SJSA1 (cell line): Measurements from ENCODE around the gene TEX54. TPM values are rescaled to one million over a fixed set of nuclear protein-coding genes. Genes with fewer than 3 reads are reported as not detected.
"Not testable (repeated sequence)": the region's sequence is repeated elsewhere in the genome, so short reads cannot be mapped to it uniquely, and the experiment has no call there.

Experiments
- DNase-seq, 2 experiments: peaks; one replicate each; pipeline ENCODE4 v3.0.0-alpha.2; 2015 to 2020; ENCODE audit warnings: low spot score in 2 of 2, low read depth in 1 of 2
- H3K27ac ChIP-seq: fragments of 250-450 bp; sonication (Bioruptor Pico); 2 replicates; pipeline ENCODE4 v1.5.1; 2020; ENCODE audit warnings: mild to moderate bottlenecking, moderate library complexity
- H3K27me3 ChIP-seq: fragments of 250-450 bp; sonication (Bioruptor Pico); replicated peaks from 2 replicates; pipeline ENCODE4 v1.5.1; 2020; ENCODE audit warnings: mild to moderate bottlenecking, moderate library complexity
- H3K36me3 ChIP-seq: fragments of 250-450 bp; sonication (Bioruptor Pico); 2 replicates; pipeline ENCODE4 v1.5.1; 2020; ENCODE audit warnings: mild to moderate bottlenecking
- H3K4me1 ChIP-seq: fragments of 250-450 bp; sonication (Bioruptor Pico); replicated peaks from 2 replicates; pipeline ENCODE4 v1.6.1; 2021; ENCODE audit warnings: mild to moderate bottlenecking
- H3K4me3 ChIP-seq: fragments of 250-450 bp; sonication (Bioruptor Pico); 2 replicates; pipeline ENCODE4 v1.5.1; 2020; ENCODE audit warnings: mild to moderate bottlenecking
- H3K9me3 ChIP-seq: fragments of 250-450 bp; sonication (Bioruptor Pico); replicated peaks from 2 replicates; pipeline ENCODE4 v1.5.1; 2020; ENCODE audit warnings: mild to moderate bottlenecking
- total RNA-seq: library from RNA; depleted of rRNA; stranded (reverse); fragments of >200 nt; shearing (Covaris generic); gene quantifications from 2 replicates; pipeline ENCODE4 v1.2.3, GENCODE V29; 2014

TEX54 gene
- total RNA-seq, 1 experiment from 2014 or later: not detected

- not testable (repeated sequence) for H3K27me3 ChIP-seq, DNase-seq, H3K27ac ChIP-seq, H3K4me3 ChIP-seq, H3K9me3 ChIP-seq, H3K36me3 ChIP-seq, H3K4me1 ChIP-seq
These were observed 29.0 kb upstream of the TEX54 start for GRCh38 chr11:62861564-62862192.

GRCh38 chr11:62860835-62861563, 28.4 kb upstream of the TEX54 start:
- no peak for DNase-seq
- Histone ChIP-seq H3K36me3 (no peaks in the 10 kb centered on the region), H3K4me1 (peaks cover 6% of the 10 kb centered on the region), H3K27ac (no peak overlapping the region), H3K27me3 (no peaks in the 10 kb centered on the region), H3K9me3 (no peaks in the 10 kb centered on the region), H3K4me3 (no peak overlapping the region)

- not testable (repeated sequence) for H3K27me3 ChIP-seq, DNase-seq, H3K4me1 ChIP-seq, H3K9me3 ChIP-seq, H3K27ac ChIP-seq, H3K4me3 ChIP-seq
- peaks cover 13% of the 10 kb centered on the region for H3K36me3 ChIP-seq
These were observed 26.7 kb upstream of the TEX54 start for GRCh38 chr11:62859281-62859703.

- H3K27ac ChIP-seq: no peak overlapping the region
- no peak for DNase-seq
- H3K4me1 ChIP-seq: peaks cover 19% of the 10 kb centered on the region
- peaks cover 24% of the 10 kb centered on the region for H3K36me3 ChIP-seq
- H3K4me3 ChIP-seq: no peak overlapping the region
- no peaks in the 10 kb centered on the region for H3K9me3 ChIP-seq
- no peaks in the 10 kb centered on the region for H3K27me3 ChIP-seq
These were observed 25.6 kb upstream of the TEX54 start for GRCh38 chr11:62858201-62858600.

- no peak overlapping the region for H3K4me3 ChIP-seq
These were observed 24.9 kb upstream of the TEX54 start for GRCh38 chr11:62857541-62857982.

GRCh38 chr11:62856333-62856895, 23.8 kb upstream of the TEX54 start:
- DNase-seq: no peak
- Histone ChIP-seq H3K36me3 (peaks cover 42% of the 10 kb centered on the region), H3K27ac (peak overlapping the region; percentile 64), H3K27me3 (no peaks in the 10 kb centered on the region), H3K4me1 (peaks cover 26% of the 10 kb centered on the region), H3K4me3 (peak overlapping the region; percentile 54), H3K9me3 (no peaks in the 10 kb centered on the region)

More at GRCh38 chr11:62857541-62857982, 24.9 kb upstream of the TEX54 start:
- Histone ChIP-seq H3K36me3 (peaks cover 30% of the 10 kb centered on the region), H3K27me3 (no peaks in the 10 kb centered on the region), H3K9me3 (no peaks in the 10 kb centered on the region), H3K27ac (no peak overlapping the region), H3K4me1 (peaks cover 23% of the 10 kb centered on the region)
- DNase-seq: no peak

- Histone ChIP-seq H3K9me3 (no peaks in the 10 kb centered on the region), H3K27me3 (no peaks in the 10 kb centered on the region), H3K4me1 (peaks cover 26% of the 10 kb centered on the region), H3K4me3 (peak overlapping the region; percentile 54), H3K36me3 (peaks cover 46% of the 10 kb centered on the region), H3K27ac (peak overlapping the region; percentile 64)
- peak; percentile 99 for DNase-seq
These were observed 23.1 kb upstream of the TEX54 start for GRCh38 chr11:62855571-62856332.

- peak overlapping the region; percentile 49 for H3K27ac ChIP-seq
- peaks cover 26% of the 10 kb centered on the region for H3K4me1 ChIP-seq
- DNase-seq: peak in 1 of 2 experiments; percentile 28
- H3K9me3 ChIP-seq: no peaks in the 10 kb centered on the region
- H3K36me3 ChIP-seq: peaks cover 46% of the 10 kb centered on the region
- H3K27me3 ChIP-seq: no peaks in the 10 kb centered on the region
- H3K4me3 ChIP-seq: peak overlapping the region; percentile 54
These were observed 22.4 kb upstream of the TEX54 start for GRCh38 chr11:62854825-62855570.

GRCh38 chr11:62854013-62854824, 21.6 kb upstream of the TEX54 start:
- no peak for DNase-seq
- Histone ChIP-seq H3K36me3 (peaks cover 46% of the 10 kb centered on the region), H3K4me3 (peak overlapping the region; percentile 54), H3K27ac (no peak overlapping the region), H3K4me1 (peaks cover 26% of the 10 kb centered on the region), H3K27me3 (no peaks in the 10 kb centered on the region), H3K9me3 (no peaks in the 10 kb centered on the region)

- Histone ChIP-seq H3K36me3 (peaks cover 46% of the 10 kb centered on the region), H3K9me3 (no peaks in the 10 kb centered on the region), H3K27me3 (no peaks in the 10 kb centered on the region), H3K27ac (no peak overlapping the region), H3K4me1 (peaks cover 26% of the 10 kb centered on the region), H3K4me3 (peak overlapping the region; percentile 54)
- DNase-seq: no peak
These were observed 20.8 kb upstream of the TEX54 start for GRCh38 chr11:62853279-62853965.

- H3K9me3 ChIP-seq: no peaks in the 10 kb centered on the region
- peaks cover 46% of the 10 kb centered on the region for H3K36me3 ChIP-seq
- H3K4me1 ChIP-seq: peaks cover 26% of the 10 kb centered on the region
- H3K27me3 ChIP-seq: no peaks in the 10 kb centered on the region
- no peak overlapping the region for H3K27ac ChIP-seq
- no peak overlapping the region for H3K4me3 ChIP-seq
- no peak for DNase-seq
These were observed 20.0 kb upstream of the TEX54 start for GRCh38 chr11:62852523-62853188.
